Prostate gland (tissue), 2 donors: ENCODE data around the gene ENO2. TPM values are rescaled to one million over a fixed set of nuclear protein-coding genes. Genes with fewer than 3 reads are reported as not detected.
"Not testable (repeated sequence)": the region's sequence is repeated elsewhere in the genome, so short reads cannot be mapped to it uniquely, and the experiment has no call there.

Source experiments
- DNase-seq: peaks from one replicate; pipeline ENCODE4 v3.0.0-alpha.2; 2019; ENCODE audit warnings: low spot score
- H3K27ac ChIP-seq, 2 donors: fragments of 200-600 bp; sonication (generic); 2 replicates each; pipeline ENCODE4 v1.5.1; 2017 to 2019
- H3K27me3 ChIP-seq: fragments of 200-600 bp; sonication (generic); replicated peaks from 2 replicates; pipeline ENCODE4 v1.5.1; 2019; ENCODE audit not compliant: insufficient read depth
- H3K36me3 ChIP-seq, 2 donors: fragments of 200-600 bp; sonication (generic); 1 replicate in 1 of 2; 2 replicates in 1 of 2; pipeline versions ENCODE4 v1.5.1 to v1.8.1; 2017 to 2019
- H3K4me1 ChIP-seq: fragments of 200-600 bp; sonication (generic); replicated peaks from 2 replicates; pipeline ENCODE4 v1.5.1; 2019
- H3K4me3 ChIP-seq, 2 donors: fragments of 200-600 bp; sonication (generic); 2 replicates each; pipeline ENCODE4 v1.5.1; 2017 to 2019
- H3K9me3 ChIP-seq: fragments of 200-600 bp; sonication (generic); 2 replicates; pipeline ENCODE4 v1.5.1; 2017
- CTCF ChIP-seq, 4 experiments: fragments of 200-600 bp in 2 of 4; fragments of 450-650 bp in 2 of 4; sonication (generic) in 2 of 4; IDR thresholded peaks; 1 replicate in 3 of 4; 2 replicates in 1 of 4; pipeline ENCODE4 v1.5.1; 2016 to 2019; ENCODE audit warnings: antibody characterized with exemption in 4 of 4, mild to moderate bottlenecking in 2 of 4, moderate library complexity in 2 of 4
- POLR2A ChIP-seq: fragments of 450-650 bp; IDR thresholded peaks from one replicate; pipeline ENCODE4 v1.6.1; 2016; ENCODE audit warnings: antibody characterized with exemption, mild to moderate bottlenecking
- POLR2AphosphoS5 ChIP-seq: sonication (generic); formaldehyde crosslinking; IDR thresholded peaks from one replicate; pipeline ENCODE4 v1.6.1; 2017; ENCODE audit warnings: antibody characterized with exemption
- WGBS: methylation state at CpG from one replicate; pipeline ENCODE4 v1.1.5; 2018; 5-methylcytosine and 5-hydroxymethylcytosine counted together
- intact Hi-C: fragments of 100-400 bp; cut with DNase I; formaldehyde crosslinking; loops from one replicate; pipeline ENCODE4 v1.14.2; 2022
- total RNA-seq, 2 donors: library from RNA; depleted of rRNA; stranded (reverse); fragments of >200 nt; gene quantifications; one replicate each; pipeline ENCODE4 v1.1.0, GENCODE V29; 2016

ENO2 gene
- total RNA-seq, 2 donors from 2014 or later: 6.9 to 13.0 TPM

GRCh38 chr12:6872073-6873048 lies 42.0 kb upstream of the ENO2 start:
- peaks cover 0 to 3% of the 10 kb centered on the region in 2 donors for H3K36me3 ChIP-seq
- TF ChIP-seq CTCF (IDR thresholded peaks at IDR 0.05) (peak; percentile 78 to 94 (median 87)), POLR2A (no peak)
- H3K27ac ChIP-seq: peak overlapping the region; percentile 68 to 75
- 1% methylated on average over 40 of the region's 40 CpGs for WGBS
- no peaks in the 10 kb centered on the region for H3K9me3 ChIP-seq
- DNase-seq: peak; percentile 70
- H3K4me1 ChIP-seq: peaks cover 16% of the 10 kb centered on the region
- peak overlapping the region; percentile 49 to 71 for H3K4me3 ChIP-seq
- intact Hi-C loops: loop anchor here (1.0 to 10.0 kb wide), 3 partner anchors 19 to 92 kb away; no protein-coding TSS in a partner anchor
- H3K27me3 ChIP-seq: no peaks in the 10 kb centered on the region

- Histone ChIP-seq H3K9me3 (no peaks in the 10 kb centered on the region), H3K27ac (peak within 1 kb of the TSS; percentile 68 to 75), H3K27me3 (no peaks in the 10 kb centered on the region), H3K4me3 (peak within 1 kb of the TSS; percentile 49 to 71), H3K36me3 (peaks cover 0 to 3% of the 10 kb centered on the region in 2 donors), H3K4me1 (peaks cover 13% of the 10 kb centered on the region)
- TF ChIP-seq POLR2A: peak; percentile 69
- TF ChIP-seq CTCF (IDR thresholded peaks at IDR 0.05): peak in 2 of 4 experiments; percentile 16 to 37
- TF ChIP-seq POLR2AphosphoS5: peak; percentile 81
- intact Hi-C loops: loop anchor here (1.0 to 10.0 kb wide), 3 partner anchors 18 to 91 kb away; no protein-coding TSS in a partner anchor
- under 1% methylated on average over 43 of the region's 66 CpGs for WGBS
- DNase-seq: peak; percentile 93
Observed at GRCh38 chr12:6873094-6874014, 41.0 kb upstream of the ENO2 start, which contains the start of gene SPSB2. Gene SPSB2, minus strand, starts transcription at chr12:6873303. Its CDS starts 402 bp downstream, at chr12:6872901.

GRCh38 chr12:6874015-6874368 lies 40.4 kb upstream of the ENO2 start:
- not testable (repeated sequence) for H3K27me3 ChIP-seq, H3K4me1 ChIP-seq, DNase-seq, H3K36me3 ChIP-seq, H3K9me3 ChIP-seq
- H3K27ac ChIP-seq: peak overlapping the region; percentile 68 to 75
- 53% methylated on average over 9 of the region's 9 CpGs for WGBS
- intact Hi-C loops: loop anchor here (10.0 kb wide), 2 partner anchors 61 to 91 kb away; no protein-coding TSS in a partner anchor
- peak overlapping the region; percentile 49 to 71 for H3K4me3 ChIP-seq

- DNase-seq, H3K9me3 ChIP-seq, H3K36me3 ChIP-seq, H3K27me3 ChIP-seq, H3K4me3 ChIP-seq, H3K27ac ChIP-seq, H3K4me1 ChIP-seq: not testable (repeated sequence)
- WGBS: 95% methylated on average over 11 of the region's 11 CpGs
- intact Hi-C loops: loop anchor here (10.0 kb wide), 2 partner anchors 55 to 85 kb away; no protein-coding TSS in a partner anchor
Observed at GRCh38 chr12:6879824-6880223, 34.6 kb upstream of the ENO2 start.

- Histone ChIP-seq H3K9me3 (no peaks in the 10 kb centered on the region), H3K36me3 (no peaks in the 10 kb centered on the region), H3K27me3 (no peaks in the 10 kb centered on the region), H3K4me1 (no peaks in the 10 kb centered on the region), H3K27ac (no peak overlapping the region), H3K4me3 (no peak overlapping the region)
- no peak for TF ChIP-seq POLR2A
- TF ChIP-seq POLR2AphosphoS5: no peak
- TF ChIP-seq CTCF (IDR thresholded peaks at IDR 0.05): no peak
- intact Hi-C loops: no loop called here
- no peak for DNase-seq
- WGBS: 93% methylated on average over 5 of the region's 5 CpGs
Observed at GRCh38 chr12:6883252-6883651, 31.1 kb upstream of the ENO2 start.
